ENCODE results near the gene IGF2.

The IGF2 gene

GRCh38 chr11:2138068-2138430, 1.1 kb downstream of the IGF2 start:
- DNase-seq (ENCODE audit: low read depth in 1 of 2, low spot score in 1 of 2) = no peak
- H3K4me3 ChIP-seq (replicated peaks; ENCODE audit: insufficient read depth, low read length) = no peak overlapping the region
- no peak overlapping the region for H3K27ac ChIP-seq (replicated peaks)

DNA sequence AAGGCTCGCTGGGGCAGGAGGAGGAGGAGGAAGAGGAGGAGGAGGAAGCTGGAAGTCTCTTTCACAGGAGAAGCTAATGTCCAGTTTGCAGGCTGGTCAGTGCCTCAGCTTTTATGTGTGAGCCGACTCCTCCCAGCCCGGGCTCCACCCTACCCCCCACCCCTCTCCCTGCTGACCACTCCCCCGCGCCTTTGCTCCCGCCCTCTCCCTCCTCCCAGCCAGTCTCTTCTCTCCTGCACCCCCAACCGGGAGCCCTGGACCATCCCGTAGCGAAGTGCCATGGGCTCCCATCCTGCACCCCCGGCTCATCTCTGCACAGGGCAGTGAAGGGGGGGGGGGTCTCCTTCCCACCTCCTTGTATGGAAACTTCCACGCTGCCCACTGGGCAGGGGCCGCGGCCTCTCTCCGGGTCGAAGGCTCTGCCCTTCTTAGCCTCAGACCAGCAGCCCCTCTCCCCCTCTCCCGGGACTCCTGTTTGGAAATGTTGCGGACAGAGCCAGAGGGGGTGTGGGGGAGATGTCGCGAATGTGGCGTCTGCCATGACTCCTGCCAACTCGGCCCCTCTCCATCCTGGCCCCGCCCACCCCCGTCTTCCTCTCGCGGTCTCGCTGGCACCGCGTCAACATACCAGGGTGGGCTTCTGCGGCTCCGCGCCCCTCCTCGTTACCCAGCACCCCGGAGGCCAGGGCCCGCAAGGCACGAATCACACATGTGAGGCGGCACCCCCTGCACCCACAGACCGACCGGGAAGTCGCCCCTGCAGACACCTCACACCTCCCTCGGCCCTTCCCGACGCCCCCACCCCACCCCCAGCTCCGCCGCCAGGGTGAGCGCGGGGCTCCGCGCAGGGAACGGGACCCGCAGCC, 1.8 kb downstream of the IGF2 start:
- Histone ChIP-seq H3K27ac (replicated peaks) (no peak overlapping the region), H3K4me3 (replicated peaks; ENCODE audit: insufficient read depth, low read length) (no peak overlapping the region), H3K27me3 (ENCODE audit: insufficient read depth, poor library complexity, severe bottlenecking) (peaks cover 72% of the 10 kb centered on the region)
- TF ChIP-seq GABPA (IDR thresholded peaks at IDR 0.05; ENCODE audit: low read depth) (no peak), CTCF (IDR thresholded peaks at IDR 0.05; ENCODE audit: insufficient read depth, low read length) (no peak), SPI1 (IDR thresholded peaks at IDR 0.05; ENCODE audit: borderline replicate concordance, low read depth) (no peak), POLR2AphosphoS5 (IDR thresholded peaks at IDR 0.05; ENCODE audit: low read depth) (no peak)
- TF ChIP-seq, protein P1, sequence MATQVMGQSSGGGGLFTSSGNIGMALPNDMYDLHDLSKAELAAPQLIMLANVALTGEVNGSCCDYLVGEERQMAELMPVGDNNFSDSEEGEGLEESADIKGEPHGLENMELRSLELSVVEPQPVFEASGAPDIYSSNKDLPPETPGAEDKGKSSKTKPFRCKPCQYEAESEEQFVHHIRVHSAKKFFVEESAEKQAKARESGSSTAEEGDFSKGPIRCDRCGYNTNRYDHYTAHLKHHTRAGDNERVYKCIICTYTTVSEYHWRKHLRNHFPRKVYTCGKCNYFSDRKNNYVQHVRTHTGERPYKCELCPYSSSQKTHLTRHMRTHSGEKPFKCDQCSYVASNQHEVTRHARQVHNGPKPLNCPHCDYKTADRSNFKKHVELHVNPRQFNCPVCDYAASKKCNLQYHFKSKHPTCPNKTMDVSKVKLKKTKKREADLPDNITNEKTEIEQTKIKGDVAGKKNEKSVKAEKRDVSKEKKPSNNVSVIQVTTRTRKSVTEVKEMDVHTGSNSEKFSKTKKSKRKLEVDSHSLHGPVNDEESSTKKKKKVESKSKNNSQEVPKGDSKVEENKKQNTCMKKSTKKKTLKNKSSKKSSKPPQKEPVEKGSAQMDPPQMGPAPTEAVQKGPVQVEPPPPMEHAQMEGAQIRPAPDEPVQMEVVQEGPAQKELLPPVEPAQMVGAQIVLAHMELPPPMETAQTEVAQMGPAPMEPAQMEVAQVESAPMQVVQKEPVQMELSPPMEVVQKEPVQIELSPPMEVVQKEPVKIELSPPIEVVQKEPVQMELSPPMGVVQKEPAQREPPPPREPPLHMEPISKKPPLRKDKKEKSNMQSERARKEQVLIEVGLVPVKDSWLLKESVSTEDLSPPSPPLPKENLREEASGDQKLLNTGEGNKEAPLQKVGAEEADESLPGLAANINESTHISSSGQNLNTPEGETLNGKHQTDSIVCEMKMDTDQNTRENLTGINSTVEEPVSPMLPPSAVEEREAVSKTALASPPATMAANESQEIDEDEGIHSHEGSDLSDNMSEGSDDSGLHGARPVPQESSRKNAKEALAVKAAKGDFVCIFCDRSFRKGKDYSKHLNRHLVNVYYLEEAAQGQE (IDR thresholded peaks at IDR 0.05; ENCODE audit: insufficient replicate concordance, low read depth) = no peak
- no peak for DNase-seq (ENCODE audit: low read depth in 1 of 2, low spot score in 1 of 2)

More at GRCh38 chr11:2138068-2138430, 1.1 kb downstream of the IGF2 start:
- peaks cover 73% of the 10 kb centered on the region for H3K27me3 ChIP-seq (ENCODE audit: insufficient read depth, poor library complexity, severe bottlenecking)
- TF ChIP-seq SPI1 (IDR thresholded peaks at IDR 0.05; ENCODE audit: borderline replicate concordance, low read depth) = no peak
- TF ChIP-seq POLR2AphosphoS5 (IDR thresholded peaks at IDR 0.05; ENCODE audit: low read depth) = no peak

GRCh38 chr11:2136952-2137201, 2.3 kb downstream of the IGF2 start:
- Histone ChIP-seq H3K4me3 (replicated peaks; ENCODE audit: insufficient read depth, low read length) (no peak overlapping the region), H3K27ac (replicated peaks) (no peak overlapping the region), H3K27me3 (ENCODE audit: insufficient read depth, poor library complexity, severe bottlenecking) (peaks cover 68% of the 10 kb centered on the region)
- no peak for DNase-seq (ENCODE audit: low read depth in 1 of 2, low spot score in 1 of 2)
- no peak for TF ChIP-seq POLR2AphosphoS5 (IDR thresholded peaks at IDR 0.05; ENCODE audit: low read depth)

DNA sequence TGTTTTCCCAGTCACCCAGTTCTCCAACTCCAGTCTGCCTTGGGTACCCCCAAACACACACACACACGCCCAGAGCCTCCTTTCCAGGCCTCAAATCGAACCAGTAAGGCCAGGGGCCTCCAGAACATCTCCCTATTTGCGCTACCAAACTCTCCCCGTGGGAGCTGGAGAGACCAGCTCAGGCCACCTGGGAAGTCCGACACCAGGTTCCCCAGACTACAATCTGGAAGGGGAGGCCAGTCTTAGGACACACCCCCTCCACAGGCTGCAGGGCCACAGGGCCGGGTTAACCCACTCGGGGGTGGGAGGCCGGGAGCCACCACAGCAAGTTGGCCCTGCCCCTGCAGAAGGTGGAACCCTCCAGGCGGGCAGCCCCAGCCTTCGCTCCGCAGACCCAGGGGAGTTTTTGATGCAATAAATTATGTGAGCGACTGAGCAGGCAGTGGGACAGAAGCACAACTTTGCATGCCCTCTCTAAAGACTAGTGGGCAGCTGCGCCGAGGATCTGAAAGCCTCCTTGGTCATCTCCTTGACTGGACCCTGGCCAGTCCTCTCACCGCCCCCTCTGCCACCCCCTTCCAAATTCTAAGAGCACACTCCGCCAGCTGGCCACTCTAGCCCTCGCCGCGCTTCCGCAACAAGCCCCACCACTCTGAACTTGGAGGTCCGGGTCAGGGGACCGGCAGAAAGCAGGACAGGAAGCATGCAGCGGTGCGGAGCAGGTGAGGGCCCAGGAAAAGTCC, 2.8 kb downstream of the IGF2 start:
- TF ChIP-seq GABPA (IDR thresholded peaks at IDR 0.05; ENCODE audit: low read depth) (no peak), SPI1 (IDR thresholded peaks at IDR 0.05; ENCODE audit: borderline replicate concordance, low read depth) (no peak), POLR2AphosphoS5 (IDR thresholded peaks at IDR 0.05; ENCODE audit: low read depth) (no peak), CTCF (IDR thresholded peaks at IDR 0.05; ENCODE audit: insufficient read depth, low read length) (no peak)
- TF ChIP-seq, protein P1 (IDR thresholded peaks at IDR 0.05; ENCODE audit: insufficient replicate concordance, low read depth) = no peak
- Histone ChIP-seq H3K27me3 (ENCODE audit: insufficient read depth, poor library complexity, severe bottlenecking) (peaks cover 63% of the 10 kb centered on the region), H3K27ac (replicated peaks) (no peak overlapping the region), H3K4me3 (replicated peaks; ENCODE audit: insufficient read depth, low read length) (no peak overlapping the region)
- DNase-seq (ENCODE audit: low read depth in 1 of 2, low spot score in 1 of 2) = no peak

Measured in HL-60 (cell line).